Right forelimb (tissue), 1 donor: ENCODE measurements around the gene SPRN.
"Not testable (repeated sequence)": the region's sequence is repeated elsewhere in the genome, so short reads cannot be mapped to it uniquely, and the experiment has no call there.

ENCODE experiments used
- DNase-seq: peaks from one replicate; pipeline ENCODE4 v3.0.0-alpha.2; 2018

The SPRN gene

DNA sequence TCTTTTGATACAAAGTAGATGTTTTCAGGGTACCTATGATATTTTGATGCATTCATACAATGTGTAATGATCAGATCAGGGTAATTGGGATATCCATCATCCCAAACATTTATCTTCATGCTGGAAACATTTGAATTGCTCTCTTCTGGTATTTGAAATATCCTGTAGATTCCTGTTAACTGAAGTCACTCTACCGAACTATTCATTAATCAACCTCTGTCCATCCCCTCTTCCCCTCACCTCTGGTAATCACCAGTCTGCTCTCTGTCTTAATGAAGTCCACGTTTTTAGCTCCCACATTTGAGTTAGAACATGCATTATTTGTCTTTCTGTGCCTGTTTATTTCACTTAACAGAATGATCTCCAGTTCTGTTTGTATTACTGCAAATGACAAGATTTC is 19.2 kb downstream of the SPRN start:
- DNase-seq: no peak

DNA sequence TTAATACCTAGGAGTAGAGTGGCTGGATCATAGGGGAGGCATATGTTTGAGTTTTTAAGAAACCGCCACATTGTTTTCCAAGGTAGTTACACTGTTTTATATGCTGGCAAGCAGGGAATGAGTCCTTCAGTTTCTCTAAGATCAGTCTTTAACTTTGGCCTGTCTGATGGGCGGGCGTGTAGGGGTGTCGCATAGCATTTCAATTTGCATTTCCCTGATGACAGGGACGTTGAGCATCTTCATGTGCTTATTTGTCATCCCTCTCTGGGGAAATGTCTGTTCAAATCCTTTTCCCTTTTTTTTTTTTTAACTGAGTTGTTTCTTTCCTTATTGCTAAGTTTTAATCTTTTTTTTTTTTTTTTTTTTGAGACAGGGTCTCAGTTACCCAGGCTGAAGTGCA is 20.6 kb downstream of the SPRN start:
- DNase-seq: no peak

DNA sequence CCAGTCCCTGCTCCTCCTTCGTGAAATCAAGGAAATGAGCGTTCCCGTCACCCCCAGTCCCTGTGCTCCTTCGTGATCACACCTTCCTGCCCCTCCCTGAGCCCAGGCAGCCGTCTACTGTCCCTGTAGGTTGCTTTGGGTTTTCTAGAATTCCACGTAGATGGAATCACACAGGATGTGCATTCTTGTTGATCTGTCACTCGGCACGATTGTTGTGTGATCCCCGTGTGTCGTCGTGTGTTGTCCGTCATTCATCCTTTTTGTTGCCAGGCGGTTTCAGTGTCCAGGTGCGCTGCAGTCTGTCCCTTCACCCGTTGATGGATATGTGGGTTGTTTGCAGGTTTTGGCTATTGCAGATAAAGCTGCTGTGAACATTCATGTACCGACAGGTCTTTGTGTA is 21.1 kb downstream of the SPRN start:
- no peak for DNase-seq

DNA sequence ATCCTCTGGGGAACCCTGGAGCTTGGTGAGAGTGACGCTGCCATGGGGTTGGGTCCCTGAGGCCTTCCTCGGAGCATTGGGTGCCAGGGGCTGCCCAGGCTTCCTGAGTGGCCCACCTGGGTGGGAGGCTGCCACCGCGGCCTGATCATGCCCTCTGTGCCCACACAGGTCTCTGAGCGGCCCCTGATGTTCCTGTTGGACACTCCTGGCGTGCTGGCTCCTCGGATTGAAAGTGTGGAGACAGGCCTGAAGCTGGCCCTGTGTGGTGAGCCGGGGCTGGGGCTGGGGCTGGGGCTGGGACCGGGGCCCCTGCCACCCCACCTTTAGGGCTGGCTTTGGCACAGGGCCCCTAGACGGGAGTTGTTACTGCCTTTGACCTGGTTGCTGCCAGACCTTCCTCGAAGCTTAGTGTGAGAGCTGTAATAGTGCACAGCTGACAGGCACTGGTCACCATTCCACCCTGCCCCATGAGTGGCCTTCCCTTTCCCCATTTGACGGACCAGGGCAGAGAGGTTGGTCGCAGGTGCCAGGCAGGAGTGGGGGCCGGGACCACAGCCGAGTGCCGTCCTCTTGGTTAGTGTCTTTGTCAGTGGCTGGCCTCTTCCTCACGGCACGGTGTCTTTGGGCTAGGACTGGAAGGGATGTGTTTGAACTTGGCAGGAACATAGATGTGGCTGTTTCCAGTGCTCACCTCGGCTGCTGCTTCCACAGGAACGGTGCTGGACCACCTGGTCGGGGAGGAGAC is 22.3 kb downstream of the SPRN start:
- no peak for DNase-seq

DNA sequence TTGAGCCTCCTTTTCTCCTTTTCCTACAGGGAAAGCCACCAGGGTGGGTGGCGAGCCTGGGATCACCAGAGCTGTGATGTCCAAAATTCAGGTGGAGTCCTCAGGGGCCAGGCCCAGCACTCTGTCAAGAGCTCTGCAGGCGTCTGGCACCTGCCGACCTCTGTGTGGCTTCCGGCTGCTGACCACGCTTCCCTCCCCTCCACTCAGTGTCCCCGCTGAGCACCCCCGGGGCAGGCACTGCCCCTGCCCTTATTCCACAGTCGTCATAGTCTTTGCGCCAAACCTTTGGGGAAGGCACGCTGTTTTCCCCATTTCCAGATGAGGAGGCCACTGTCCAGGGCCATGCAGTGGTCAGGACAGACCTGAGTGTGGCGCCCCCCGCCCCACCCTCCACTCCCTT is 22.9 kb downstream of the SPRN start:
- DNase-seq: no peak

DNA sequence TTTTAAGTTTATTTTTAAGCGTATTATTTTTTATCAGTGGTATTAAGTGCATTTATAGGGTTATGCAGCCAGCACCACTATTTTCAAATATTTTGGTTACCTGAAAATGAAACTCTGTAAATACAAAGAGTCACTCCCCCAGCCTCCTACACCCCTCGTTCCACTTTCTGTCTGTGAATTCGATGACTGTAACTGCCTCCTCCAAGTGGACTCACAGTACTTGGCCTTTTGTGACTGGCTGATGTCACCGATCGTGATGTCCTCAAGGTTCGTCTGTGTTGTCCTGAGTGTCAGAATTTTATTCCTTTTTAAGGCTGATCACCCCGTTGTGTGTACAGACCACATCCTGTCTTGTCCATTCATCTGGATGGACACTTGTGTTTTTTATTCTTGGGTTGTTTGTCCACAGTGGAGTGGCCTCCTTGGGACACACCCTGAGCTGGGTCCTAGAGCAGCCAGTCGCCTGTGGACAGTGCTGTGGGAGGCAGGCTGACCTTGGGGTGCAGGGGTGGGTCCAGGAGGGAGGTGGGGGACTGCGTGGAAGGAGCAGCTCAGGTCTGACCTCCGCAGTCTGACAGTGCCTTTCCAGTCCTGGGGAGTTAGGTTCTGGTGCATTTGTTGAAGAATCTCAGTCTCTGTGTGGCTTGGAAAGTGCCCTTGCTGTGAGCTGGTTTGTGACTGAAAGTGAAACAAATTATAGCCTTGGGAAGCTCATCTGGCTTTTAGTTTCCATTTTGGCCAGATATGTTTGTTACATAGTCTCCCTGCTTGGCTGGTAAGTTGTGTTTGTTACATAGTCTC is 23.6 kb downstream of the SPRN start:
- DNase-seq: no peak

DNA sequence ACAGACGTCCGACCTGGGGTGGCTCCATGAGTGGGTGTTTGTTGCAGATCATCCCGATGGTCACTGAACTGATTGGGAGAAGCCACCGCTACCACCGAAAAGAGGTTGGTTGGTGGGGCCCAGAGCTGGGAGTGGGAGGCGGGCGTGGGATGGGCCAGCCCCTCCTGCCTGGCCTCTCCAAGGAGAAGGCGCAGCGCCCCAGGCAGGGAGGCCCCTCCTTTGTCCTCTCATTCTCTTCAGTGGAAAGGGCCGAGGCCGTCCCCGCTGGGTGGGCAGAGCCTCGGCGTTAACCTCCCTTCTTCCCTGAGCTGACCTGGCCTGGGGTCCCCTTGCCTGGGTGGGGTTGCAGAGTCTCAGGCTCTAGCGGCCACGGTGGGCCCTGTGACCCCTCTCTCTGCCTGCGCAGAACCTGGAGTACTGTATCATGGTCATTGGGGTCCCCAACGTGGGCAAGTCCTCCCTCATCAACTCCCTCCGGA is 25.3 kb downstream of the SPRN start:
- no peak for DNase-seq

DNA sequence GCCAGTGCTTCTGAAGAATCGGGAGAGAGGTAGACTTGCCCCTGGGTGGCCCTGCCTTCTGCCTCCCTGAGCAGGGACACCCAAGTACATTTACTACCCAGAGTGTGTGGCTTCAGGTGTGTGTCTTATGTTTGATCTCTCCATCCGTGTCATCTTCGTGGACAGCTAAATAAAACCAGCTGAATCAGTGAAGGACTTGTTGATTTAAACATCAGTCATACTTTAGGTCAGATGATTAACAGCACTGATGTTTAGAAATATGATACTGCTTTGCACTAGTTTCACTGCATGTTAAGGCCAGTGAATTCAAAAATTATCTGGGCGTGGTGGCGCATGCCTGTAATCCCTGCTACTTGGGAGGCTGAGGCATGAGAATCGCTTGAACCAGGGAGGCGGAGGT is 26.5 kb downstream of the SPRN start:
- no peak for DNase-seq

DNA sequence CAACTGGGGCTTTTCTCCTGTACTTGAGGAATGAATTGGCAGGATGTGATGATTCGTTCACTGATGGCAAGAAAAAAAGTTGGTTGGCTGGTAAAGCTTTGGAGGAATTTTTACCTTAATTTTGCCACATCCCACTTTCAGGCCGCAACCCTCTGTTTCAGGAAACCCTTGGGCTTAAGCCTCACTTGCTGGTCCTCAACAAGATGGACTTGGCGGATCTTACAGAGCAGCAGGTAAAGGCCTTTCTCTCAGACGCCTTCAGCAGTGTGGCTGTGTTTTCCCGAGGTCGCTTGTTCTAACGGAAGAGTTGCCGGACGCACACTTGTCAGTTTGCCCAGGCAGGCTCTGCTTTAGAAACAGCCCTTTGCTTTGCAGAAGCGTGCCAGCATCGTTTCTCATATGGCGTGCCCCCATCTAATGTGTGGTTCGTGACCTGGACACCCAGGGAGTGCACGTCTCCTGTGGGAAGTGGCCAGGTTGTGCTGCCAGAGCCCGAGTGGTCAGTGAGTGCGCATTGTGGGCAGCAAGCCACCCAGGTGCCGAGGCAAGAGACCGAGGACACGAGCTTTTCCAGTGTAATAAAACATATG is 28.3 kb downstream of the SPRN start:
- DNase-seq: no peak

DNA sequence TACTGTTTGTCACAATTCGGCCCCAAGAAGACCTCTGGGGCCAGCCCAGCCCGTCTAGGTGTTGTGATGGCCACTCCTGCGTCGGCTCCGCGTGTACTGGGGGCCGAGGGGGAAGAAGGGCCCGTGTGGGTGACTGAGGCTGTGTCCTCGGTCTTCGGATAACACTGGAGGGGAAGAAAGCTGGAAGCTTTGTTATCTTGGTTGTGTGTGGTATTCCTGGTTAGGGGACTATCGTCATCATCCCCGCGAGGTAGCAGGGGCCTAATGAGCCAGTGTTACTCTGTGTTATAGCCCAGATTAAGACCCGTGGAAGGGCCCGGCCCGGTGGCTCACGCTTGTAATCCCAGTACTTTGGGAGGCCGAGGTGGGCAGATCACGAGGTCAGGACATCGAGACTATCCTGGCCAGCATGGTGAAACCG is 29.6 kb downstream of the SPRN start:
- DNase-seq: no peak

DNA sequence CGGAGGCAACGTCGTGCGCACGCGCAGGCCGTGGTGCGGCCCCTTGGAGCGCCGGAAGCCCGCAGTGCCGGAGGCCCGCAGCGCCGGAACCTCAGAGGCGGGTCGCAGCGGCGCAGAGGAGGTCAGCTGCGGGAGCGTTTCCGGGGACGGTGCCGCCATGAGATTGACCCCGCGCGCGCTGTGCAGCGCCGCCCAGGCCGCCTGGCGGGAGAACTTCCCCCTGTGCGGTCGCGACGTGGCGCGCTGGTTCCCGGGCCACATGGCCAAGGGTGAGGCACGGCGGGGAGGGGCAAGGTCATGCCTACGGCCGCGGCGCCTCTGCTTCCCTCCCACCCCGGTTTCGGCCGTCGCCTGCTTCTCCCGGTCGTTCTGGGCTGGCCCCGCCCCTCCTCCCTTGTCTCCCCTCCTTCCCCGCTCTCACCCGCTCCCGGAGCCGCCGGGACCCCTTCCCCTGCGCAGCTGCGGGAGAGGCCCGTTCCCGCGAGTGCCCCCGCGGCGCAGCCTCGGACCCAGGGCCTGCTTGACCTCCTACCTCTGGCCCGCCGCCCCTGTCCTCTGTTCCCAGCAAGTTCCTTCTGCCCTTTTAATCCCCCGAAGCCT is 30.3 kb downstream of the SPRN start, which contains the start of gene MTG1:
Gene MTG1, plus strand, starts transcription at position 94 of the 600 bp plus-strand sequence. Its CDS starts 64 bp downstream, at position 158.
- peak; percentile 96 for DNase-seq

DNA sequence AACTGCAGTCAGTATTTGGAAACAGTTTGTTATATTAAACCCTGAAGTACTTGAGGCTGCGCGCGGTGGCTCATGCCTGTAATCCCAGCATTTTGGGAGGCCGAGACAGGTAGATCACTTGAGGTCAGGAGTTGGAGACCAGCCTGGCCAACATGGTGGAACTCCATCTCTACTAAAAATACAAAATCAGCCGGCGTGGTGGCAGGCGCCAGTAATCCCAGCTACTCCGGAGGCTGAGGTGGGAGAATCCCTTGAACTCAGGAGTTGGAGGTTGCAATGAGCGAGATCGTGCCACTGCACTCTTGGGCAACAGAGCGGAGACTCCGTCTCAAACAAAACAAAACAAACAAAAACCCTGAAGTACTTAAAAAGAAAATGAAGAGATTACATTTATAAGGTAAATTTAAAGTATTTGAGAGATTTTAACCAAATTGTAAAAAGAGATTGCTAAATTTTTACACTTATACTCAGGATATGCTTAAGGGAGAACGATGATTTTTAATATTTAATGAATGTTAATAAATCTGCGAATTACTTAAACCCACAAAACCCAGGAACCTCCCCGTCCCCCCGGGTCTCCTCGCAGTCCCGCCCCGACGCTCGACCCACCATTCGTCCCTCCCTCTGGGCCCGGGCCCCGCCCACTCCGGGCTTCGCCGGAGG is 30.9 kb downstream of the SPRN start:
- DNase-seq: no peak

DNA sequence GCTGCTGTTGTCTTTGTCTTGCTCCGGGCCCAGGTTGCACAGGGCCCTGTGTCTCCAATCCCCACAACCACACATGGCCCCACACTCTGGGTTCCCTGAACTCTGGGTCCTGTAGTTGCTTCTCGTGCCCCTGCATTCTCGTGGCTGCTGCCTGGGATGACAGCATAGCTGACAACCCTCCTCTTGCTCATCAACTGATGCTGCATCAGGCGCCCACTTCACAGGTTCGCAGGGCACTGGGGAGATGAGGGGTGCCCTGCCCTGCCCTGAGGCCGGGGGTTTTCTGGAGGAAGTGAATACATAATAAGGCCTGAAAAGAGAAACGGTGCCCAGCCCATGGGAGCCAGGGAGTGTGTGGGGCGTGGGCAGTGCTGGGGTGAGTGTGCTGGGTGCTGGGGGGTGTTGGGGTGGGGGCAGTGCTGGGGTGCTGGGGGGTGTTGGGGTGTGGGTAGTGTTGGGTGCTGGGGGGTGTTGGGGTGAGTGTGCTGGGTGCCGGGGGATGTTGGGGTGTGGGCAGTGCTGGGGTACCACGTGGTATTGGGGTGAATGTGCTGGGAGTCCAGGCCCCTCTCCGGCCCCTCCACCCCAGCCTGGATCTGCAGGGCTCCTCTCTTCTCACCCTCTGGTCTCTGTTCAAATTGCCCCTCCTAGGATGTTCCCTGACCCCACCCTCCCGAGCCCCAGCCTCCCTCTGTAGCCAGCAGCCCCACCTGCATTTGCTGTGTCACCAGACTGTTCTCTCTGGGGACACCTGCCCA is 32.5 kb downstream of the SPRN start:
- no peak for DNase-seq

DNA sequence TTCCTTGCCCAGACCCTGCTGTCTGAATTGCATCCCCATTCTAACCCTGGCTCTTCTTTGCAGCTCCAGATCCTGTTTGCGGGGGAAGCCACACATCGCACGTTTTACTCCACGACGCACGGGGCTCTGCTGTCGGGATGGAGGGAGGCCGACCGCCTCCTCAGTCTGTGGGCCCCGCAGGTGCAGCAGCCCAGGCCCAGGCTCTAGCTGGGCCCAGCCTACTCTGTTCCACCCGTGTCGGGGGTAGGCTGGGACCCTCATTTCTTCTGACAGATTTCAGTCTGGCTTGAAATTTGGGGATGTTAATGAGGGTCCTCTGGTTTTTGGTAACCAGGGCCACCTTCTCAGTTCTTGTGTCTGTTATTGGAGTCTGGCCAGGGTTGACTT is 33.2 kb downstream of the SPRN start:
- DNase-seq: no peak

DNA sequence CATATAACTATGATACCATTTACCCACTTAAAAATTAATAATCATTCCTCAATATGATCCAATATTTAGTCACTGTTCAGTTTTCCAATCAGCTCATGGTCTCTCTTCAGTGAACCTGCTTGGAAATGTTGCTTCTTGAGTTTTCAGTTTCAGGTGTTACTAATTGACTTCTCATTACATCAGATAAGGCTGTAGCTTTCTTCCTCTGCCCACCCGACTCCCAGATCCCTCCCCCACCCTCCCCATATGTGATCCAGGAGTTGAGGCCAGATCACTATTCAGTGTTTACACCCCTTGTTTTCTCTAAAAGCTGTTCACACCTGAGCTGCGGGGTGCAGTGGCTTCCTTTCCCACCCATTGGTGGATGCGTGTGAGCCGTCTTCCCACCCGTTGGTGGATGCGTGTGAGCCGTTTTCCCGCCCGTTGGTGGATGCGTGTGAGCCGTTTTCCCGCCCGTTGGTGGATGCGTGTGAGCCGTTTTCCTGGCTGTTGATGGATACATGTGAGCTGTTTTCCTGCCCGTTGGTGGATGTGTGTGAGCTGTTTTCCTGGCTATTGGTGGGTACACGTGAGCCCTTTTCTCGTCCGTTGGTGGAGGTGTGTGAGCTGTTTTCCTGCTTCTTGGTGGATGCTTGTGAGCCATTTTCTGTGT is 33.7 kb downstream of the SPRN start:
- DNase-seq: no peak

DNA sequence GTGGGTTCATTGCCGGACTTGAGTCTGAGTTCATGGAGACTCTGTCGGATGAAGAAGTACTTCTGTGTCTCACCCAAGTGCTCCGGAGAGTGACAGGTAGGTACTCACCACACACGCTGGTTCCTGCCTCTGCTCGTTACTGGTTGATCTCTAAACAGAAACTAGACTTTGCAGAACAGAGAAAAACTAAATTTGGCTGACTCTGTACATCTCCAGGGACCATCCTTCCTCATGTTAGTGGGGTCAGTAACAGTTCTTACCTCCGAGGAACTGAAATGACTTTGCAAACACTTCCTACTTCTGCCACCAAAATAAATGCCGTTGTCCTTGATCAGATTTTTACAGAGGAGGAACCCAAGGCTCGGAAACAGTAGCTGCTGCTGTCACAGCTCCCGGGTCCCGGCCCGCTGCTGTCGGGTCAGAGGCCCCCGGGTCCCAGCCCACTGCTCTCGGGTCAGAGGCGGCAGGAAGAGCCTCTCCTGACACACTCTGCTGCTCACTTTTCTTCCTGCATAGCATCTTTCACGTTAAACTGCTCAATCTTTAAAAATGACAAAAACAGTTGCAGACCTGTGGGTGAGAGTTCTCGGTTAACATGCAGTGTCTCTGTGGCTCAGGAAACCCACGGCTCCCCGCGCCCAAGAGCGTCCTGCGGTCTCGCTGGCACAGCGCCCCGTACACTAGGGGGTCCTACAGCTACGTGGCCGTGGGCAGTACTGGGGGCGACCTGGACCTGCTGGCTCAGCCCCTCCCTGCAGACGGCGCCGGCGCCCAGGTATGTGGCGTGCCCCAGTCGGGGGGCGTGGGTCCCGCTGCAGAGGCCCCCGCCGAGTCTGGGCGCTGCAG is 35.2 kb downstream of the SPRN start:
- no peak for DNase-seq

DNA sequence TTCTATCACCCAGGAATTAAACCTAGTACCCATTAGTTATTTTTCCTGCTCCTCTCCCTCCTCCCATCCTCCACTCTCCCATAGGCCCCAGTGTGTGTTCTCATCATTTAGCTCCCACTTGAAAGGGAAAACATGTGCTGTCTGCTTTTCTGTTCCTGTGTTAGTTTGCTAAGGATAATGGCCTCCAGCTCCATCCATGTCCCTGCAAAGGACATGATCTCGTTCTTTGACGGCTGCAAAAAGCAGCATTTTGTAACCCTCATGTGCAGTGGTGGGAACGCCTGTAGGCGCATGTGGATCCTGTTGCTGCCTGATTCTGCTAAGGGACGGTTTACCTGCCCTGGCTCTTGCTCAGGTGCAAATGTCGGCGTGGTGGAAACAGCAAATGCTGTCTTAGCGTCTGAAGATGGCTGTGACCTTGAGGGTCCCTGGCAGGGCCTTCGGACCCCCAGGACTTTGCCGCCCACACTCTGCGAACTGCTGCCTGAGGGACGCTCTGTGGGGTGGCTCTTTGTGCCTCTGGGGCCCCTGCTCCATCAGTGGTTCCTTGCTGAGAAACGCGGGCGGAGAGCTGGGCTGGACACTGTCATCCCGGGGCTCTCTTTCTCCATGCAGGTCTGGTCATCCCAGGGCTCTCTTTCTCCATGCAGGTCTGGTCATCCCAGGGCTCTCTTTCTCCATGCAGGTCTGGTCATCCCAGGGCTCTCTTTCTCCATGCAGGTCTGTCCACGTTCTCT is 36.0 kb downstream of the SPRN start:
- no peak for DNase-seq

DNA sequence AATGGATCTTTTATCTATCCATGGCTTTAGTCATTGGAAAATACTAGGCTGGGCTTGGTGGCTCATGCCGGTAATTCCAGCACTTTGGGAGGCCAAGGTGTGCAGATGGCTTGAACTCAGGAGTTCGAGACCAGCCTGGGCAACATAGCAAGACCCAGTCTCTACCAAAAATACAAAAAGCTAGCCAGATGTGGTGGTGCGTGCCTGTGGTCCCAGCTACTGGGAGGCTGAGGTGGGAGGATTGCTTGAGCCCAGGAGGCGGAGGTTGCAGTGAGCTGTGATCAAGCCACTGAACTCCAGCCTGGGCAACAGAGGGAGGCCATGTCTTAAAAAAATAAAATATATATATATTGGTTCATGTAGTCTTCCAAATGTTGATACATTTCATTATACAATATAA is 37.5 kb downstream of the SPRN start:
- not testable (repeated sequence) for DNase-seq

DNA sequence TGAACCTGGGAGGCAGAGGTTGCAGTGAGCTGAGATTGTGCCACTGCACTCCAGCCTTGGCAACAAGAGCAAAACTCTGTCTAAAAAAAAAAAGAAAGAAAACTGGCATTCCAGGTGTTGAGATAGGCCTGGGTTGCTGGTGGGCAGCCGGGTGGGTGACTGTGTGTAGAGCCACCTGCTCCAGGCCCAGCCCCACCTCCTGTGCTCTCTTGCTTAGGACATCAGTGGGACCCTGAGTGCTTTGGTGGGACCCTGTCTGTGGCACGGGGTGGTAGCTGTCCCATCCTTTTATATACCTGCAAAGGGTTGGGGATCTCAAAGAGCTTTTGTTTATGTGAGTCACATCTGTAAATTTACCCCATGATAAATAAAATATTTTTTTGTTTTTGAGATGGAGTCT is 39.2 kb downstream of the SPRN start:
- DNase-seq: no peak

DNA sequence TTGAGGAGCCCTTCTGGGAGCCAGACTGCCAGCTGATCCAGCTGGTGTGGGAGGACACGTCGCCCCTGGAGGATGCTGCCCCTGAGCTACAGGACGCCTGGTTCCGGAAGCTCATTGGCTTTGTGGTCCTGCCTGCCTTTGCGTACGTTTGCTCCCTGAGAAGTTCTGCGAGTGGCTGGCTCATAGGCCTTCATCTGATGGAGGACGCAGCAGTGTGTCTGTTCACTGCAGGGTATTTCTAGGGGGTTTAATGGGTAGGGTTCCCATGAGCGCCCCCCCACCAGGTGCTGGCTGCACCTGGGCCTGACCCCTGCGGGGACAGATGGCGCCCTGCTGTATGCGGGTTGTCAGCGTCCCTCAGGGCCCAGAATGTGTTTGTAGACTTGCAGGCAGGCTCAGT is 40.4 kb downstream of the SPRN start:
- no peak for DNase-seq
